ENCODE measurements around the gene RHPN2. TPM values are rescaled to one million over a fixed set of nuclear protein-coding genes. Genes with fewer than 3 reads are reported as not detected.
A peak's percentile ranks its signal among the peaks of the same experiment; 100 is the strongest.
"Not testable (repeated sequence)": the region's sequence is repeated elsewhere in the genome, so short reads cannot be mapped to it uniquely, and the experiment has no call there.

Gene RHPN2
- total RNA-seq, 1 experiment from 2014 or later, result 29.2 TPM

DNA sequence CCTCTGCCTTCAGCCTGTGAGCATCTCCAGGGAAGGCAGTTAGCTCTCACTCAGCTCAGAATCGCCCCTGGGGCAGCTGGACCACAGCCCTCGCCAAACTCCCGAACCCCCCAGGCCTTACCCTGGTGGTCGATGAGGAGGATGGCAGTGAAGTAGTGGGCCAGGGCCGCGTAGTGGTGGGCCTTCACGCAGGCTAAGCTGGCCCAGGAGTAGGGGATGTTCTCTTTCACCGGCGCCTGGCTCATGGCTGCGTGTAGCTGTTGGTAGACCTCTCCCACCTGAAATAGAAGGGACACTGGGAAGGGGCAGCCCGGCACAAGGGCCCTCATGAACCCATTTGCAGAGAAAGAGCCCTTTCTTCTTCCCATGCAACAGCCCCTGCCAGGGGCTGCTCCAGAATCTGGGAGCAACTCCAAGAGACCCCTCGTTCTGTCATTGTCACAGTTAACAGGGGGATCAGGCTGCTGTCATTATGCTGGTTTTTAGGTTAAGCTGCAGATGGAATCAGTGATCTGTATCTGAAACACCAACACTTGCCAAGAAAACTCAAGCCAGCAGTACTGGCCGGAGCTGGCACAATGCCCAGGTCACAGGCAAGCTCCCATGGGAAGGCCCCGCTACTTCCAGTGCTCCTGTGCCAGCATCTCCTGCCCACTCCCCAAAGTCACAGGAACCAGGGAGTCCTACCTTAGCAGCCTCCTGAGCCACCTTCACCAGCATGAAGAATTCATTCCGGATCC, 62.4 kb downstream of the RHPN2 start:
- peaks cover 24 to 63% (median 60%) of the 10 kb centered on the region in 3 experiments for H3K36me3 Mint-ChIP-seq (ENCODE audit: insufficient read depth in 1 of 3, low read depth in 3 of 3)
- not testable (repeated sequence) for H3K27ac ChIP-seq (ENCODE audit: insufficient read length, low read depth, low read length); H3K9me3 ChIP-seq (ENCODE audit: control insufficient read depth, low read depth, low read length)

More for the DNA sequence above, 62.4 kb downstream of the RHPN2 start:
- DNase-seq; H2BK20ac ChIP-seq (ENCODE audit: low read depth, low read length, poor library complexity, severe bottlenecking); H3K14ac ChIP-seq (ENCODE audit: insufficient read depth, low read length); H3K56ac ChIP-seq (ENCODE audit: insufficient read length, low read depth, low read length); H3K4me2 ChIP-seq (ENCODE audit: insufficient read depth, insufficient read length, low read length); H2AK5ac ChIP-seq (ENCODE audit: insufficient read length, low read length); H3K4me3 Mint-ChIP-seq; H4K5ac ChIP-seq (ENCODE audit: insufficient read length, low read depth, low read length); H3T11ph ChIP-seq (ENCODE audit: low read length); H3K27me3 ChIP-seq (ENCODE audit: insufficient read depth, low read length); H2BK15ac ChIP-seq (ENCODE audit: low read depth, low read length); H3K79me2 ChIP-seq (ENCODE audit: insufficient read depth, low read length); H4K8ac ChIP-seq (replicated peaks; ENCODE audit: insufficient read length, low read depth, low read length); H3K18ac ChIP-seq (ENCODE audit: insufficient read length, low read depth, low read length); H4K20me1 ChIP-seq (ENCODE audit: control insufficient read depth, insufficient read depth, insufficient read length); H3K9ac ChIP-seq (ENCODE audit: extremely low read depth, insufficient read length, low read length); H2AFZ ChIP-seq (ENCODE audit: low read length); H4K91ac ChIP-seq (ENCODE audit: insufficient read length, low read depth, low read length); H3K4me1 ChIP-seq (ENCODE audit: insufficient read depth, low read length); H3K23me2 ChIP-seq (ENCODE audit: insufficient read length, low read depth, low read length, poor library complexity, severe bottlenecking); H2BK120ac ChIP-seq (ENCODE audit: low read depth, low read length, poor library complexity, severe bottlenecking); H3K27me3 Mint-ChIP-seq (ENCODE audit: low read depth); H3K79me1 ChIP-seq (ENCODE audit: insufficient read depth, low read depth, low read length, poor library complexity, severe bottlenecking); H3K9me3 Mint-ChIP-seq; H2BK5ac ChIP-seq (ENCODE audit: insufficient read length, low read length); H3K23ac ChIP-seq (ENCODE audit: insufficient read length, low read depth, low read length); H2BK12ac ChIP-seq (ENCODE audit: insufficient read length, low read depth, low read length); H3K4ac ChIP-seq (ENCODE audit: low read depth, low read length): not testable (repeated sequence)
- WGBS (ENCODE audit: extremely low coverage, insufficient read length, low lambda C conversion rate), result no CpG with 5 or more reads among the region's 15 CpGs
- peaks cover 8 to 15% of the 10 kb centered on the region in 2 experiments for H3K4me1 Mint-ChIP-seq
- TF ChIP-seq, protein P1, sequence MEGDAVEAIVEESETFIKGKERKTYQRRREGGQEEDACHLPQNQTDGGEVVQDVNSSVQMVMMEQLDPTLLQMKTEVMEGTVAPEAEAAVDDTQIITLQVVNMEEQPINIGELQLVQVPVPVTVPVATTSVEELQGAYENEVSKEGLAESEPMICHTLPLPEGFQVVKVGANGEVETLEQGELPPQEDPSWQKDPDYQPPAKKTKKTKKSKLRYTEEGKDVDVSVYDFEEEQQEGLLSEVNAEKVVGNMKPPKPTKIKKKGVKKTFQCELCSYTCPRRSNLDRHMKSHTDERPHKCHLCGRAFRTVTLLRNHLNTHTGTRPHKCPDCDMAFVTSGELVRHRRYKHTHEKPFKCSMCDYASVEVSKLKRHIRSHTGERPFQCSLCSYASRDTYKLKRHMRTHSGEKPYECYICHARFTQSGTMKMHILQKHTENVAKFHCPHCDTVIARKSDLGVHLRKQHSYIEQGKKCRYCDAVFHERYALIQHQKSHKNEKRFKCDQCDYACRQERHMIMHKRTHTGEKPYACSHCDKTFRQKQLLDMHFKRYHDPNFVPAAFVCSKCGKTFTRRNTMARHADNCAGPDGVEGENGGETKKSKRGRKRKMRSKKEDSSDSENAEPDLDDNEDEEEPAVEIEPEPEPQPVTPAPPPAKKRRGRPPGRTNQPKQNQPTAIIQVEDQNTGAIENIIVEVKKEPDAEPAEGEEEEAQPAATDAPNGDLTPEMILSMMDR (conservative IDR thresholded peaks at IDR 0.05), result 0 out of 3 replicates have a peak, but pooled peaks have one; percentile 8
- peak overlapping the region in 1 of 3 experiments; percentile 73; a peak in 2 of 7 replicates for H3K27ac Mint-ChIP-seq

Data from H9 (cell line).